Gastroesophageal sphincter (tissue), 3 donors: Measurements from ENCODE around the gene STAT6.

Experiments used
- POLR2AphosphoS5 ChIP-seq: sonication (generic); formaldehyde crosslinking; IDR thresholded peaks from one replicate; pipeline ENCODE4 v1.6.1; 2017; ENCODE audit warnings: antibody characterized with exemption
- TF ChIP-seq, protein P1 (sequence below), 4 experiments: fragments of 200-600 bp in 2 of 4; fragments of 450-650 bp in 2 of 4; sonication (generic) in 1 of 4; IDR thresholded peaks; one replicate each; pipeline ENCODE4 v1.5.1; 2017 to 2019; ENCODE audit warnings: antibody characterized with exemption in 4 of 4, mild to moderate bottlenecking in 2 of 4, moderate library complexity in 2 of 4

DNA sequence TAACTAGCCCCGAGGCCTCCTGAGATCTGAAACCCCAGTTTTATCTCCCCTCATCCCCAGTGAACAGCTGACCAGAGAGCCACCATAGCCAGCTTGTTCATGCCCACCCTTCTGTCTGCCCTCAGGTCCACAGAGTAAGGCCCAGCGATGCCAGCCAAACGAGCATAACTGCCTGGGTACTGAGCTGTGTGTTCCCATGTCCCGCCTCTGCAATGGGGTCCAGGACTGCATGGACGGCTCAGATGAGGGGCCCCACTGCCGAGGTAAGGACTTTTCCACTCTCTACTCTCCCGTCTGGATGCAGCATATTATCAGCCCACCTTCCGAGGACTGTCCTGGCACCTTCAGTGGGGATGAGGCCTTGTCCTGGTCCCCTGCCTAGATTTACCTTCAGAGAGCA, 30.1 kb upstream of the STAT6 start:
- TF ChIP-seq, protein P1, sequence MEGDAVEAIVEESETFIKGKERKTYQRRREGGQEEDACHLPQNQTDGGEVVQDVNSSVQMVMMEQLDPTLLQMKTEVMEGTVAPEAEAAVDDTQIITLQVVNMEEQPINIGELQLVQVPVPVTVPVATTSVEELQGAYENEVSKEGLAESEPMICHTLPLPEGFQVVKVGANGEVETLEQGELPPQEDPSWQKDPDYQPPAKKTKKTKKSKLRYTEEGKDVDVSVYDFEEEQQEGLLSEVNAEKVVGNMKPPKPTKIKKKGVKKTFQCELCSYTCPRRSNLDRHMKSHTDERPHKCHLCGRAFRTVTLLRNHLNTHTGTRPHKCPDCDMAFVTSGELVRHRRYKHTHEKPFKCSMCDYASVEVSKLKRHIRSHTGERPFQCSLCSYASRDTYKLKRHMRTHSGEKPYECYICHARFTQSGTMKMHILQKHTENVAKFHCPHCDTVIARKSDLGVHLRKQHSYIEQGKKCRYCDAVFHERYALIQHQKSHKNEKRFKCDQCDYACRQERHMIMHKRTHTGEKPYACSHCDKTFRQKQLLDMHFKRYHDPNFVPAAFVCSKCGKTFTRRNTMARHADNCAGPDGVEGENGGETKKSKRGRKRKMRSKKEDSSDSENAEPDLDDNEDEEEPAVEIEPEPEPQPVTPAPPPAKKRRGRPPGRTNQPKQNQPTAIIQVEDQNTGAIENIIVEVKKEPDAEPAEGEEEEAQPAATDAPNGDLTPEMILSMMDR (IDR thresholded peaks at IDR 0.05) = no peak
- no peak for TF ChIP-seq POLR2AphosphoS5
